NB4 (cell line): ENCODE measurements around the gene PTPMT1.

ENCODE experiments used
- DNase-seq: peaks from one replicate; pipeline ENCODE4 v3.0.0; 2010; ENCODE audit warnings: low read depth
- H3K4me3 ChIP-seq: one replicate; pipeline ENCODE4 v1.5.1; 2011; ENCODE audit warnings: mild to moderate bottlenecking, low read depth, low read length, moderate library complexity
- MYC ChIP-seq: IDR thresholded peaks from 2 replicates; pipeline ENCODE4 v1.6.1; 2011; ENCODE audit warnings: low read depth, low read length
- POLR2A ChIP-seq: IDR thresholded peaks from 2 replicates; pipeline ENCODE4 v1.6.1; 2011; ENCODE audit warnings: mild to moderate bottlenecking; ENCODE audit not compliant: insufficient read length; ENCODE audit errors: extremely low read depth
- TF ChIP-seq, protein P1 (sequence below): IDR thresholded peaks from one replicate; pipeline ENCODE4 v1.5.1; 2012; ENCODE audit warnings: low read depth, low read length
- TF ChIP-seq, protein P2 (sequence below): IDR thresholded peaks from 2 replicates; pipeline ENCODE4 v1.6.1; 2011; ENCODE audit warnings: low read depth, low read length

Gene PTPMT1

DNA sequence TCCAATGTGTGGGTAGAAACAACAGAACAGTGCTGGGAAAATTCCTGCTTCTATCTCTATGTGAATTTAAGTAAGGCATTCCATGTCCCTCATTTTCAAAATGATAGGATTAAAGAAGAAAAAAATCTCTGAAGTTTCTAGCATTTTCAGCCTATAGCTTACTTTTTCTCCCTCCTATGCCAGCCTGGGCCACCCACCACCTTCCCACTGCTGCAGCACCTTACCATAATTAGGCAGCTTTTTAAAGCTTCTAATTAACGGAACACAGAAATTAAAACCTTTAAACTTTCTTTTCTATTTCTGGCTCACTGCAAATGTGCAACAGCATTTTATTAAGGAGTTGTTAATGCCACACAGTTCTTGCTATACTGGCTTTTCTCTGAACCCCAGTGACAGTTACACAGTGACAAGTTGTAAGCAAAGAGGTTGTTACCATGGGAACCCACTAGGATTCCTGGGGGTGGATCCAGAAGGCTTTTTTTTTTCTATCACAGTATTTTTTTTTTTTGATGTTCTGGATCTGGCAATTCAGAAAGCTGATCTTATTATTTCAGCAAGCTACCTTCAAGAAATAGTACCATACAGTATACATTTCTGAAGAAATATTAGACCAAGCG, 32.7 kb upstream of the PTPMT1 start:
- TF ChIP-seq MYC (no peak), POLR2A (no peak)
- TF ChIP-seq, protein P1, sequence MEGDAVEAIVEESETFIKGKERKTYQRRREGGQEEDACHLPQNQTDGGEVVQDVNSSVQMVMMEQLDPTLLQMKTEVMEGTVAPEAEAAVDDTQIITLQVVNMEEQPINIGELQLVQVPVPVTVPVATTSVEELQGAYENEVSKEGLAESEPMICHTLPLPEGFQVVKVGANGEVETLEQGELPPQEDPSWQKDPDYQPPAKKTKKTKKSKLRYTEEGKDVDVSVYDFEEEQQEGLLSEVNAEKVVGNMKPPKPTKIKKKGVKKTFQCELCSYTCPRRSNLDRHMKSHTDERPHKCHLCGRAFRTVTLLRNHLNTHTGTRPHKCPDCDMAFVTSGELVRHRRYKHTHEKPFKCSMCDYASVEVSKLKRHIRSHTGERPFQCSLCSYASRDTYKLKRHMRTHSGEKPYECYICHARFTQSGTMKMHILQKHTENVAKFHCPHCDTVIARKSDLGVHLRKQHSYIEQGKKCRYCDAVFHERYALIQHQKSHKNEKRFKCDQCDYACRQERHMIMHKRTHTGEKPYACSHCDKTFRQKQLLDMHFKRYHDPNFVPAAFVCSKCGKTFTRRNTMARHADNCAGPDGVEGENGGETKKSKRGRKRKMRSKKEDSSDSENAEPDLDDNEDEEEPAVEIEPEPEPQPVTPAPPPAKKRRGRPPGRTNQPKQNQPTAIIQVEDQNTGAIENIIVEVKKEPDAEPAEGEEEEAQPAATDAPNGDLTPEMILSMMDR = no peak
- TF ChIP-seq, protein P2, sequence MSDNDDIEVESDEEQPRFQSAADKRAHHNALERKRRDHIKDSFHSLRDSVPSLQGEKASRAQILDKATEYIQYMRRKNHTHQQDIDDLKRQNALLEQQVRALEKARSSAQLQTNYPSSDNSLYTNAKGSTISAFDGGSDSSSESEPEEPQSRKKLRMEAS = no peak
- DNase-seq = no peak
- no peak overlapping the region for H3K4me3 ChIP-seq

DNA sequence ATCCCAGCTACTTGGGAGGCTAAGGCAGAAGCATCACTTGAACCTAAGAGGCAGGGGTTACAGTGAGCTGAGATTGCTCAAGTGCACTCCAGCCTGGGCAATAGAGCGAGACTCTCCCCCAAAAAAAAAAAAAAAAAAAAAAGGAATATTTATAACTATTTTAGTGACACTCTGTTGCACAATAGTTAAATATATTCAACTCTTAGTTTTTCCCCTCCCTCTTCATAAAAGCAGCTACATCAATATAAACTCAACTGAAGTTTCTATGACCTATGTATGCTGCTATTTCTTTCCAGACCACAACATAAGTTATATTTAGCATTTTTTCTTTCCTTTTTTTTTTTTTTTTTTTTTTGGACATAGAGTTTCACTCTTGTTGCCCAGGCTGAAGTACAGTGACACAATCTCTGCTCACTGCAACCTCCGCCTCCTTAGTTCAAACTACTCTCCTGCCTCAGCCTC, 31.7 kb upstream of the PTPMT1 start:
- no peak overlapping the region for H3K4me3 ChIP-seq
- DNase-seq = no peak
- TF ChIP-seq, protein P2 = no peak
- TF ChIP-seq POLR2A (no peak), MYC (no peak)
- TF ChIP-seq, protein P1 = no peak

DNA sequence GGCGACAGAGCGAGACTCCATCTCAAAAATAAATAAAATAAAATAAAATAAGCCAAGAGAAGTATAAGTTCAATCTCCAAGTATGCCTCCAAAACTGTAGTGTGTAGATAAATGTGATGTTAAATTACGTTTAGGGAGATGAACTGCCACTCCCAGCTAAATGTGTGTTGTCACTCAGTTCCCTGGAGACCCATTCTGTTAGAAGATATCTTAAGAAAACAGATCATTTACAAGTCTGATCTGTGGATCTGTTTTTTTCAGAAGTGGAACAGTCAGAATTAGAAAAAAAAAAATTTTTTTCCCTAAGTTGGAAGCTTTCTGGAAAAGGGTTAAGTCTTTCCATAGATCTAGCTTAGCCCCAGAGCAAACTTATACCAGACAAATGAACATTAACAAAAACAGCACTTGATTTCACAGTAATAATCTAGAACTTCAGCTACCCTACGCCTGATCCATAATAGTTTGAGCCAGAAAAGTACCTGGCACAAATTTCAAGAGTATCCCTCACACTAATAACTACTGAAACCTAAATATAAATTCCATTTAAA, 30.6 kb upstream of the PTPMT1 start:
- DNase-seq = peak; percentile 42
- no peak overlapping the region for H3K4me3 ChIP-seq
- TF ChIP-seq MYC (no peak), POLR2A (no peak)
- TF ChIP-seq, protein P2 = no peak
- TF ChIP-seq, protein P1 = no peak

DNA sequence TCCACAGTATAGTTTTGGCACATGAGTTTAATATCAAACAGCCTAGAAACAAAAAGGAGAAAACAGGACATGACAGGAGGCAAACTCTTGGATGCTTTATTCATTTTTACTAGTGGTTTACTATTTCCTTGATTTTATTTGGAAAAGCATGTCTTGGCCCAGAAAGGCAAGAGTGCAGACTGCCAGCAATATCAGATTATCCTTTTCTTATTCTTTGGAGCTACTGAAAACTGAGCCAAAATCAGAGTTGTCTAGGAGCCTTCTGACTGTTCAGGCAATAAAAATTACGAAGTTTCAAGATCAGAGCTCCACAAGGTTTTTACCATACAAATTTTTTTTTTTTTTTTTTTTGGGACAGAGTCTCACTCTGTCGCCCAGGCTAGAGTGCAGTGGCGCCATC, 28.5 kb upstream of the PTPMT1 start:
- TF ChIP-seq, protein P1 = no peak
- TF ChIP-seq MYC = no peak
- TF ChIP-seq, protein P2 = no peak
- TF ChIP-seq POLR2A = no peak
- no peak overlapping the region for H3K4me3 ChIP-seq
- no peak for DNase-seq

DNA sequence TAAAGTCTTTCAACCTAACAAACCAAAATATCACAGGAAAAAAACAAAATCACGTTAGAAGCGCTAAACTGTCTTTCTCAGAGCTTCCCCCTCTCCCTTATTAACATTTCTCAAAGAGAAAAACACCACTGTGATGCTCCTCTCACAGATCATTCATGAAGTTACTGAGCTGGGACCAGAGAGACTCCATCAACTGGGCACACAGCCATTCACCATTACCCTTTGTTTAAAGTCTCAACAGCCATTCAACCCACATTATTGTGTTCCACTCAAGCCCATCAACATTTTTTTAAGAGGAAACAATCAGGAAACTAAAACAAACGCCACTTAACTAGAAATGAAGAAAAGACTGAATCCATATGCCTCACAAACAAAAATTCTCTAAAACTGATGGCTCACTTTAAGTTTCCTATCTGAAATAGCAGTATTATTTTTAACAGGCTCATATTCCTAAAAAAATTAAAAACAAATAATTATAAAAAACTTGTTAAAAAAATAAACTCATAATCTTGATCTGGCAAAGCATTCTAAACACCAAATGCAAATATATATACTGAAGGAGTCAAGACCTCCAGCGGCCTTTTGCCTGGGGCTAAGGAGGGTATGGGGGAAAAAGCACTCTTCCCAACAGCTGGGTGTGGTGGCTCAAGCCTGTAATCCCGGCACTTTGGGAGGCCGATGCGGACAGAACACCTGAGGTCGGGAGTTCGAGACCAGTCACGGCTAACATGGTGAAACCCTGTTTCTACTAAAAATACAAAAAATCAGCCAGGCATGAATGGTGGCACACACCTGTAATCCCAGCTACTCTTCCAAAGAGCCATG, 26.4 kb upstream of the PTPMT1 start:
- H3K4me3 ChIP-seq = no peak overlapping the region
- TF ChIP-seq, protein P1 = no peak
- TF ChIP-seq, protein P2 = no peak
- TF ChIP-seq MYC = no peak
- no peak for DNase-seq
